HuH-7 (cell line): ENCODE results near the gene JAKMIP2.
"Not testable (repeated sequence)": the region's sequence is repeated elsewhere in the genome, so short reads cannot be mapped to it uniquely, and the experiment has no call there.

Experiments used
- DNase-seq: peaks from one replicate; pipeline ENCODE4 v3.0.0; 2011; ENCODE audit warnings: low spot score

The JAKMIP2 gene

DNA sequence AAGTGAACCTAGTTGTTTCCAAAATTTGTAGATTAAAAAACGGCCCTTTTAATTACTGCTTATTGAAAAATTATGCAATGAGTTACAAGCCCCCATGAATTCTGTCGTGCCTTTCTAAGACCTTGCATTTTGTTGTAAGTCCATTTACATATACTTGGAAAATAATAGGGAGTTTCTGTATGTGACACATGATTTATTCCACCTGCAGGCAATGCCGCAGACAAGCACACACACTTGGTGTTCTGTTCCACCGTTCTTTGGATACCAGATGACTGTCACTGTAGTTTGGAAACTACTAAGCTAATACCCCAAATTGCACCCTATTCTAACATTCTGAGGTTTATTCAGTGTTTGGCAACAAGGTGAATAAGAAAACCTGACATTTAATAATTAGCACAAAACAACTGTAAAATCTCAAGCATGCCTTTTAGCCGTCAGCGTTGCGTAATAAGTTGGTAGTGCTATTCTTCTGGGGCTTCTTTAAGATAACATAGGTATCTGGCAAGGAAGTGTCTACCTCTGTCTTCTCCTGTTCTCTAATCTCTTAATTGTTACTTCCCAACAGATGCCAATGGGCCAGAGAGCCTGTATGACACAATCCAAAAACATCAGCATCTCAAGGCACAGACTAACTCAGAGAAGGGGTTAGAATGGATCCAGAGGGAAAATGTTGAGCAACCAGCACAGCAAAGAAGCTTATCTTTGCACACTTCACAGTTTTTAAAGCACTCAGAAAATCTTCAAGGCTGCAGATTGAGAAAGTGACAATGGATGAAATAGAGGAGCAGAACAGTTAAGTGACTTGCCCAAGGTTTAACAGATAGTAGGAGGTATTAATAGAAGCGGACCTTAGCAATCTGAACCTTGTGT lies 224.4 kb downstream of the JAKMIP2 start:
- DNase-seq = no peak

DNA sequence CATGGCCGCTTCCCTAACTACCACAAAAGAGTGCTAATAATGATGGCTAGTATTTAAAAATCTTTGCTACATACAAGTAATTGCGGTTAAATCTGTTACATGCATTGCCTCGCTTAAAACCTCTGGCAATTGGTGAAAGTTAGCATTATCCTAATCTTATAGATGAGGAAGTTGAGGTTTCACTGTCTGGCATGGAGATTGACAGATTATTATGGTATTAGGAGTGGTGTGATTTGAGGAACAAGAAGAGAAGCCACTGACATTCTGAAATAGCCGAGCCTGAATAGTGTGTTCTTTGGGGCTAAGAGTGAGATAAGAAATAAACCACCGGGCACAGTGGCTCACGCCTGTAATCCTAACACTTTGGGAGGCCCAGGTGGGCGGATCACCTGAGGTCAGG lies 227.4 kb downstream of the JAKMIP2 start:
- no peak for DNase-seq

DNA sequence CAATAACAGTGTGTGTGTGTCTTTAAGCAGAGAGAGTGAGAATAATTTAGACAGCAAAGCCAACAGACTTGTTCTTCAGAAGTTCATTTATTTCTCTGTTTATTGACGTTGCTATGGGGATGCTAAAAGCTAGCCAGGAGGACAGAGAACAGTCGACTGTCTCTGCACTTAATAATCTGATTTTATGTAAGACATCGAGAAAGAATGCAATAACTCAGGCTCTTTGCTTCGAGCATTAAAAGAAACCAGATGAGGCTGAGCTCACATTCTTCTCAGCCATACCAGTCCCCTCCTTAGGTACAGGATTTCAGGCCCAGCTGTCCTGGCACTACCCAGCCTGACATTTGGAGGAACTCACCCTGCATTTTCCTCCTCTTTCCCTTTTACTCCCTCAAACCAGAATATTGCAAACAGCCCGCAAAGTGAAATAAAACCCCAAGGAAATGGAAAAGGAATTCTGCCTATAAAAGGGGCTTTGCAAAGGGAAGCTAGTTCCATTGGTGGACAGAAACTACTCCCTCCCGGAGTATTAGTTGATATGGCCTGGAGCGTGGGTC lies 228.2 kb downstream of the JAKMIP2 start:
- no peak for DNase-seq

DNA sequence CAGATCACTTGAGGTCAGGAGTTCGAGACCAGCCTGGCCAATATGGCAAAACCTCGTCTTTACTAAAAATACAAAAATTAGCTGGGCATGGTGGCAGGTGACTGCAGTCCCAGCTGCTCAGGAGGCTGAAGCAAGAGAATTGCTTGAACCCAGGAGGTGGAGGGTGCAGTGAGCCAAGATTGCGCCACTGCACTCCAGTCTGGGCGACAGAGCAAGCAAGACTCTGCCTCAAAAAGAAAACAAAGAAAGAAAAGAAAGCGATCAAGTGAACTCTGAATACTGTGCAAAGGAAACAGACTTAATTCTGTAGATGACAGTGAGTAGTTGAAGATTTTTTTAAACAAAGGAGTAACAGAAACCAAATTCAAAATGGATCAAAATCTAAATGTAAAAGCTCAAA lies 228.7 kb downstream of the JAKMIP2 start:
- not testable (repeated sequence) for DNase-seq

DNA sequence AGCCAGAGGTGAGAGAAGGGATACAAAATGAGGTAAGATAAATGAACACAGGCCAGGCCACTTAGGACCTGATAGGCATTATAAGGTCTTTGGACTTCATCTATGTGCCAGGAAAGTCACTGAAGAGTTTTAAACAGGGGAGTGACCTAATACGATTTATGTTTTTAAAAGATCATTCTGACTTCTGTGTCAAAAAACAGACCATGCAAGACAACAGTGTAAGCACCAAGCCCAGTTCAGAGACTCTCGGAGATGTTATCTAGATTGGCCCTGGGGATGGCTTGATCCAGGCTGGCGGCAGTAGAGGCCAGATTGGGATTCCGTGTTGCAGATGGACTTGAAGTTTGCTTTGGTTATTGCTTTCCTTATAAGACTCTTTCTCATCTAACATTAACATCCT lies 229.6 kb downstream of the JAKMIP2 start:
- no peak for DNase-seq

DNA sequence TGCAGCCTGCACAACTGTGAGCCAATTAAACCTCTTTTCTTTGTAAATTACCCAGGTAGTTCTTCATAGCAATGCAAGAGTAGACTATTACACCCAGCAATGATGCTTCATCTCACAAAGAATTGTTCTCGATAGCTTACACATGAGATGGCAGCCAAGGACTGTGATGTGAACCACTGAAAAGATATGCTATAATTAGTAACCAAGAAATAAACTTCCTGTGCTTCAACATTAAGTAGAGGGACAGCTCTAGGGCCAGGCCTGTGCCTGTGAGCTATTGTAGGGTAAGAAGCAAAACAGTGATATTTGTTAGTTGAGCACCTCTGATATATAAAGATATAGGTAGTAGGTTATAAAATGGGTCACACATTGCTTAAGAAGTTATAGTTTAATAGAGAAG lies 230.9 kb downstream of the JAKMIP2 start:
- DNase-seq = no peak

DNA sequence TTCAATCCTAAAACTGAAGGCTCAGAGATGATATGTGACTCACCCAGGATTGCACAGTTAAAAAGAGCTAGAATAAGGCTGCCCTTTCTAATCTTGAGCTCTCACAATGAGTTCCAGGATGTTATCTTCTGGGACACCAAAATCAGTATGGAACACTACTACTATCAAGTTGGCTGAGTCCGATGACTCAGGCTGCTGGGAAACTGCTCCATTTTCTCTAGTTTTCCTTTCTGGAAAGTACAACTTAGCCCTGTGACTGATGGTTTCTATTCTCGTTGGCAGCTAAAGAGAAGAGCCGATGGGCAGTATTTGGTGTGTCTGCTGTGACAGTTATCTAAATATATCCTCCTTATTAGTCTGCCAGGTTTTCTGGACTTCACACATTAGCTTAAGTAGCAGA lies 234.8 kb downstream of the JAKMIP2 start:
- DNase-seq = no peak

DNA sequence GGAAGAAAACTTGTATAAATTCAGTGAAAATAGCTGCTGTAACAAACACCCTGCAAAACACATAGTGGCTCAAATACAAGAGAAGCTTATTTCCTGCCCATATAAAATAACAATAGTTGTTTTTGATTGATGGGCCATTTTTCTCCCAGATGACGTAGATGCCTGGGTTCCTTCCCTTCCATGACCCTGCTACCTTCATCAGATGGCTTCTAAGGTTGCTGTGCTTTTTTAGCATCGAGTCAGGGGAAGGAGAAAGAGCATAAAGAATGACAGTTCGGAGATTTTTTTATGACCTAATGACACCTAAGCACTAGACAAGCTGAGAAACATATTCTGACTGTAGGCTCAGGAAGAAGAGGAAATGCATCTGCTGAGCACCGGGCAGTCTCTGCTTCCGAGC lies 238.0 kb downstream of the JAKMIP2 start:
- DNase-seq = no peak

DNA sequence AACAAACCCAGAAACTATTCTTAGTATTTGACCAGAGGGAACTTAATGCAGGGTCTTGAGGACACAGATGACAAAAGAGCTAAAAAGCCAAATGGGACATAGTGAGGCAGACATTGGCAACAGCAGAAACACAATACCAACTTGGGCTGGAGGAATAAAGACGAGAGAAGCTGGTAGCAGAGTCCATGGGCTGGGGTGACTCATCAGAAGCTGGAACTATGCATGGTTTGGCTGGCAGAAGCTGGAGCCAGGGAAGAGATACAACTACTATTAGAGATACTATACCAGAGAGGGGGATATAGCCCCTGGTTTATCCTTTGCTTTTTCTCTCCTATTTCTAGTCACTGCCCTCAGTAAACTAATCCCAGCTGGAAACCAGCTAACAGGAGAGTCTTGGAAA lies 243.5 kb downstream of the JAKMIP2 start:
- DNase-seq = no peak

DNA sequence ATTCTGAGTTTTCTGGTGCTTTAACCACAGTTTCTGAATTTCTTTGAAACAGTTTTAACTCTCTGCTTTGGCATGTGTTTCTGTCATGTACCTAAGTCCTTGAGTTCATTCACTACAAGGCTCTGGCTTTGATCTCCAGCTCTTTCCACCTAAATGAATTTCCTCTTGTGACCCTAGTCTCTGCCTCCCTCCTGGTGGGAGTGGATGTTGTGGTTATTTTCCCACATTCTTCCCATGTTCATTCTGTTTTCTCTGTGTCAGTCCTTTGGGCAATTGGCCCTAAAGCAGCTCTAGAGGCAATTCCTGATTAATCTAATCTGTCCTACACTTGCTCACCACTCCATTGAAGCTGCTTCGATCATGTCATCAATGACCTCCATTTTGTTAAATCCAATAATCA lies 244.3 kb downstream of the JAKMIP2 start:
- no peak for DNase-seq
